Lung (tissue), 12 donors: ENCODE data around the gene ZFR. TPM values are rescaled to one million over a fixed set of nuclear protein-coding genes. Genes with fewer than 3 reads are reported as not detected.

ENCODE experiments used
- ATAC-seq: fragments of 200-7000 bp; cut with Tn5 transposase; one replicate; pipeline ENCODE4 v1.9.1; 2020; ENCODE audit warnings: moderate number of reproducible peaks; ENCODE audit not compliant: insufficient read depth, low FRiP score
- DNase-seq, 3 donors: peaks; one replicate each; pipeline ENCODE4 v3.0.0-alpha.2; 2013 to 2017
- H3K27ac ChIP-seq, 2 donors: one replicate each; pipeline ENCODE4 v1.5.1; 2013; ENCODE audit warnings: mild to moderate bottlenecking in 2 of 2, moderate library complexity in 2 of 2, control low read depth in 1 of 2, inconsistent platforms in 1 of 2, low read depth in 1 of 2, low read length in 1 of 2
- H3K27me3 ChIP-seq, 3 donors: one replicate each; pipeline ENCODE4 v1.5.1; 2013; ENCODE audit warnings: low read length in 2 of 3; ENCODE audit not compliant: control insufficient read depth in 3 of 3, insufficient read depth in 3 of 3
- H3K36me3 ChIP-seq, 4 donors: one replicate each; pipeline ENCODE4 v1.5.1; 2013; ENCODE audit warnings: low read length in 4 of 4, mild to moderate bottlenecking in 1 of 4, moderate library complexity in 1 of 4; ENCODE audit not compliant: control insufficient read depth in 4 of 4, insufficient read depth in 4 of 4
- H3K4me1 ChIP-seq, 5 donors: one replicate each; pipeline ENCODE4 v1.5.1; 2013; ENCODE audit warnings: low read length in 5 of 5, mild to moderate bottlenecking in 2 of 5, moderate library complexity in 1 of 5; ENCODE audit not compliant: control insufficient read depth in 5 of 5, insufficient read depth in 5 of 5
- H3K4me3 ChIP-seq: one replicate; pipeline ENCODE4 v1.5.1; 2013; ENCODE audit warnings: mild to moderate bottlenecking, control low read depth, moderate library complexity
- H3K9ac ChIP-seq, 2 donors: one replicate each; pipeline ENCODE4 v1.5.1; 2013; ENCODE audit warnings: low read length in 2 of 2, control low read depth in 1 of 2; ENCODE audit not compliant: insufficient read depth in 1 of 2
- H3K9me3 ChIP-seq, 4 donors: one replicate each; pipeline ENCODE4 v1.5.1; 2013; ENCODE audit warnings: low read length in 3 of 4, mild to moderate bottlenecking in 1 of 4, moderate library complexity in 1 of 4; ENCODE audit not compliant: control insufficient read depth in 4 of 4, insufficient read depth in 3 of 4
- WGBS, 2 donors: extraction: QIAGEN DNeasy Blood & Tissue Kit; methylation state at CpG; one replicate each; pipeline ENCODE4 v1.1.7; 2013; 5-methylcytosine and 5-hydroxymethylcytosine counted together
- polyA plus RNA-seq, 2 donors: library from polyadenylated mRNA; stranded (reverse); fragments of 200-250 nt; gene quantifications; one replicate each; pipeline ENCODE4 v1.2.1, GENCODE V29; 2013
- total RNA-seq, 2 donors: library from RNA; depleted of rRNA in 1 of 2; stranded (reverse); fragments of >200 nt in 1 of 2; gene quantifications; one replicate each; pipeline ENCODE4 v1.2.1, GENCODE V29; 2014 to 2021
- TF ChIP-seq, protein P1 (sequence below): IDR thresholded peaks from 2 replicates; pipeline ENCODE4 v1.5.1; 2012; ENCODE audit warnings: mild to moderate bottlenecking; ENCODE audit errors: control extremely low read depth, extremely low read depth
- donor health status: control.
- donor health status: control.
- donor health status: Bipolar disorder and iron deficiency.
- donor health status: healthy.
- donor health status: DM: yes; HTN: yes; CAD: no.

ZFR gene
- total and polyA plus RNA-seq, 4 donors = 23.0 to 91.8 (median 37.9) TPM

DNA sequence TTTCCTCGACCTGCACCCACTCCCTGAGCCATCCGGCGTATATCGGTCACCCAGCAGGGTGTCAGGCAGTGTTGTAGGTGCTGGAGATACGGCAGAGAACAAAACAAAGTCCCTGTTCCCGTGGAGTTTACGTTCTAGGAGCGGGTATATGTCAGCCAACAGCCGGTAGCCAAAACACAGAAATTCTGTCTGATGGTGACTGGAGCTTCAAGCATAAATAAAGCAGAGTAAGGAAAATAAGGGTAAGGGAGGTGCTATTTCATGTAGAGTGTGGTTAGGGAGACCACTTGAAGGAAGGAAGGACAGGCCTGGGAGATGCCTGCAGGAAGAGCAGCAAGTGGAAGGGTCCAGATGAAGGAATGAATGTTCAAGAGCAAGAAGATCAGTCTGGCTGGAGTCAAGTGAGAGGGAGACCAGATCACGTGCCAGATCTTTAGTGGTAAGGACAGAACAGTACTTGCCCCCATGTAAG lies 783 bp upstream of the ZFR start:
- Histone ChIP-seq H3K9ac (no peak overlapping the region), H3K4me3 (no peak overlapping the region)
- TF ChIP-seq, protein P1, sequence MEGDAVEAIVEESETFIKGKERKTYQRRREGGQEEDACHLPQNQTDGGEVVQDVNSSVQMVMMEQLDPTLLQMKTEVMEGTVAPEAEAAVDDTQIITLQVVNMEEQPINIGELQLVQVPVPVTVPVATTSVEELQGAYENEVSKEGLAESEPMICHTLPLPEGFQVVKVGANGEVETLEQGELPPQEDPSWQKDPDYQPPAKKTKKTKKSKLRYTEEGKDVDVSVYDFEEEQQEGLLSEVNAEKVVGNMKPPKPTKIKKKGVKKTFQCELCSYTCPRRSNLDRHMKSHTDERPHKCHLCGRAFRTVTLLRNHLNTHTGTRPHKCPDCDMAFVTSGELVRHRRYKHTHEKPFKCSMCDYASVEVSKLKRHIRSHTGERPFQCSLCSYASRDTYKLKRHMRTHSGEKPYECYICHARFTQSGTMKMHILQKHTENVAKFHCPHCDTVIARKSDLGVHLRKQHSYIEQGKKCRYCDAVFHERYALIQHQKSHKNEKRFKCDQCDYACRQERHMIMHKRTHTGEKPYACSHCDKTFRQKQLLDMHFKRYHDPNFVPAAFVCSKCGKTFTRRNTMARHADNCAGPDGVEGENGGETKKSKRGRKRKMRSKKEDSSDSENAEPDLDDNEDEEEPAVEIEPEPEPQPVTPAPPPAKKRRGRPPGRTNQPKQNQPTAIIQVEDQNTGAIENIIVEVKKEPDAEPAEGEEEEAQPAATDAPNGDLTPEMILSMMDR = no peak

GRCh38 chr5:32443541-32444430 lies 754 bp downstream of the ZFR start:
- Histone ChIP-seq H3K4me3 (peak overlapping the region; percentile 97), H3K27me3 (peaks cover 0 to 6% (median 4%) of the 10 kb centered on the region in 3 donors), H3K27ac (peak overlapping the region; percentile 85 to 89), H3K36me3 (no peaks in the 10 kb centered on the region), H3K9me3 (no peaks in the 10 kb centered on the region), H3K9ac (peak overlapping the region; percentile 63 to 71), H3K4me1 (peaks cover 4 to 20% (median 11%) of the 10 kb centered on the region in 5 donors)
- DNase-seq (peak; percentile 57 to 69 (median 64)), ATAC-seq (peak; percentile 72)
- TF ChIP-seq, protein P1 = no peak
- WGBS, 2 donors = 1% methylated on average over 45 to 83 of the region's 83 CpGs

More for the DNA sequence above, 783 bp upstream of the ZFR start:
- WGBS, 2 donors = 84 to 86% methylated on average over 10 of the region's 10 CpGs
- H3K27ac ChIP-seq = no peak overlapping the region
- no peak for ATAC-seq
- H3K4me1 ChIP-seq = peaks cover 4 to 20% (median 8%) of the 10 kb centered on the region in 5 donors
- DNase-seq = peak in 1 of 3 donors; percentile 6
- peaks cover 0 to 6% (median 4%) of the 10 kb centered on the region in 3 donors for H3K27me3 ChIP-seq
- H3K9me3 ChIP-seq = no peaks in the 10 kb centered on the region
- H3K36me3 ChIP-seq = no peaks in the 10 kb centered on the region

- no peak for DNase-seq
- TF ChIP-seq, protein P1 = no peak
- no peaks in the 10 kb centered on the region for H3K36me3 ChIP-seq
- peak overlapping the region; percentile 85 to 89 for H3K27ac ChIP-seq
- no peaks in the 10 kb centered on the region for H3K9me3 ChIP-seq
- peak overlapping the region; percentile 97 for H3K4me3 ChIP-seq
- peaks cover 4 to 20% (median 11%) of the 10 kb centered on the region in 5 donors for H3K4me1 ChIP-seq
- peaks cover 0 to 6% (median 4%) of the 10 kb centered on the region in 3 donors for H3K27me3 ChIP-seq
- no peak for ATAC-seq
- WGBS, 2 donors = 22 to 30% methylated on average over 7 of the region's 7 CpGs
- H3K9ac ChIP-seq = peak overlapping the region; percentile 63 to 71
These were observed 1.4 kb downstream of the ZFR start for GRCh38 chr5:32443145-32443540.
